NCI-H2196 treated with DMSO at 0.1 percent for 48 hours (cell line): ENCODE results near the gene CD300A.
A peak's percentile ranks its signal among the peaks of the same experiment; 100 is the strongest.

Experiments
- DNase-seq: peaks from one replicate; lab custom pipeline; 2025; ENCODE audit not compliant: unreplicated experiment; lab: John Stamatoyannopoulos, UW

The CD300A gene

GRCh38 chr17:74466111-74466827 lies at the start of gene CD300A:
TSS of gene CD300A (plus strand) at chr17:74466634. CDS start at chr17:74466704, 70 bp downstream.
- DNase-seq = no peak

GRCh38 chr17:74417178-74418045 lies 49.0 kb upstream of the CD300A start:
- no peak for DNase-seq

GRCh38 chr17:74419928-74420411 lies 46.5 kb upstream of the CD300A start:
- no peak for DNase-seq

GRCh38 chr17:74424117-74424516 lies 42.3 kb upstream of the CD300A start:
- no peak for DNase-seq

- no peak for DNase-seq
Measured at GRCh38 chr17:74424657-74425056, 41.8 kb upstream of the CD300A start.

- DNase-seq = no peak
Measured at GRCh38 chr17:74426551-74427047, 39.8 kb upstream of the CD300A start.

- DNase-seq = no peak
Measured at GRCh38 chr17:74427048-74427762, 39.2 kb upstream of the CD300A start.

GRCh38 chr17:74427763-74428153 lies 38.7 kb upstream of the CD300A start:
- DNase-seq = no peak

GRCh38 chr17:74429604-74430384 lies 36.6 kb upstream of the CD300A start:
- DNase-seq = no peak

GRCh38 chr17:74430385-74430705 lies 36.1 kb upstream of the CD300A start:
- DNase-seq = no peak

GRCh38 chr17:74430706-74431567 lies 35.5 kb upstream of the CD300A start:
- peak; percentile 78 for DNase-seq

- DNase-seq = peak; percentile 83
Measured at GRCh38 chr17:74431568-74432423, 34.6 kb upstream of the CD300A start, which contains the start of gene GPRC5C. TSS of gene GPRC5C (plus strand) at chr17:74432088. CDS start at chr17:74439777, 7,689 bp downstream.

GRCh38 chr17:74432424-74432690 lies 34.1 kb upstream of the CD300A start:
- no peak for DNase-seq

- DNase-seq = no peak
Measured at GRCh38 chr17:74432766-74433391, 33.6 kb upstream of the CD300A start.

- DNase-seq = no peak
Measured at GRCh38 chr17:74433421-74434121, 32.9 kb upstream of the CD300A start.

- no peak for DNase-seq
Measured at GRCh38 chr17:74435775-74436359, 30.6 kb upstream of the CD300A start.

GRCh38 chr17:74437702-74438101 lies 28.7 kb upstream of the CD300A start:
- no peak for DNase-seq
